ENCODE measurements around the gene COX4I1.

Gene COX4I1

DNA sequence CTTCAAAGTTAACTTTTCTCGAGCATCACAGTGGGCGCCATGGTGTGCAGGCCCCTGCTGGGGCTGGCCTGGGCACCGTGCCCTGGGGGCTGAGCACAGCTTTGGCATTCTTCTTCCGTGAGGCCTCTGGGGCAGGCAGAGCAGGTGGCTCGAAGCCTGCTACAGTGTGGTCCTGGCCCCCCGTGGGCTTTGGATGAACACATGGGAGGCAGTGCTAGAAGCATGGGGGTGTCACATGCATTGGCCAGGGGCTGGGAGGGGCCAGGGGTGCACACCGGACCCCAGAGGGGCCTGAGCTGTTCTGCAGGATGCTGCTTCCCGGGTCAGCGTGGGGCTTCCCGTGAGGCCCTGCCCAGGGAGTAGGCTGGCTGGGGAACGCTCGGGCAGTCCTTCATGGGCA, 36.5 kb upstream of the COX4I1 start:
- Histone ChIP-seq H3K27ac (no peak overlapping the region), H3K36me3 (ENCODE audit: insufficient read depth, low read length) (no peaks in the 10 kb centered on the region), H3K9ac (ENCODE audit: insufficient read length) (no peak overlapping the region), H3K9me3 (ENCODE audit: low read depth, low read length) (no peaks in the 10 kb centered on the region), H3K4me3 (no peak overlapping the region)
- DNase-seq (ENCODE audit: low read depth, low spot score): no peak
- no peak for TF ChIP-seq FOXP2 (optimal IDR thresholded peaks at IDR 0.05; ENCODE audit: control extremely low read depth, extremely low read length, insufficient read depth)
- no peak for TF ChIP-seq POLR2AphosphoS5 (IDR thresholded peaks at IDR 0.05; ENCODE audit: borderline replicate concordance, low read depth, low read length)
- no peak for TF ChIP-seq EZH2 (IDR thresholded peaks at IDR 0.05)

DNA sequence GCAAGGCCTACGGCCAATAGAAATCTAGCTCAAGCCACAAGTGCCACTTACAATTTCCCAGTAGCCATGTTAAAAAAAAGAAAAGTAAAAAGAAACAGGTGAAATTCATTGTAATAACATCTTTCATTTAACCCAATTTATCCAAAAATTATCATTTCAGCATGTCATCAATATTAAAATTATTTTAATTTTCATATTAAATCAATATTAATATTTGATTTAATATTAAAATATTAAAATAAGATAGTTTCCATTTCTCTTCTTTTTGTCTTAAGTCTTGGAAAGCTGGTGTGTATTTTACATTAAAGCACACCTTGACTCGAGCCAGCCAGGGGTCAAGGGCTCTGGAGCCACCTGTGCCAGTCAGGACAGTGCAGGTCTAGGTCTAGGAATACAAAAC, 35.9 kb upstream of the COX4I1 start:
- Histone ChIP-seq H3K27ac (no peak overlapping the region), H3K9ac (ENCODE audit: insufficient read length) (no peak overlapping the region), H3K4me3 (no peak overlapping the region), H3K36me3 (ENCODE audit: insufficient read depth, low read length) (no peaks in the 10 kb centered on the region), H3K9me3 (ENCODE audit: low read depth, low read length) (no peaks in the 10 kb centered on the region)
- no peak for TF ChIP-seq FOXP2 (optimal IDR thresholded peaks at IDR 0.05; ENCODE audit: control extremely low read depth, extremely low read length, insufficient read depth)
- TF ChIP-seq POLR2AphosphoS5 (IDR thresholded peaks at IDR 0.05; ENCODE audit: borderline replicate concordance, low read depth, low read length): no peak
- no peak for TF ChIP-seq EZH2 (IDR thresholded peaks at IDR 0.05)
- no peak for DNase-seq (ENCODE audit: low read depth, low spot score)

DNA sequence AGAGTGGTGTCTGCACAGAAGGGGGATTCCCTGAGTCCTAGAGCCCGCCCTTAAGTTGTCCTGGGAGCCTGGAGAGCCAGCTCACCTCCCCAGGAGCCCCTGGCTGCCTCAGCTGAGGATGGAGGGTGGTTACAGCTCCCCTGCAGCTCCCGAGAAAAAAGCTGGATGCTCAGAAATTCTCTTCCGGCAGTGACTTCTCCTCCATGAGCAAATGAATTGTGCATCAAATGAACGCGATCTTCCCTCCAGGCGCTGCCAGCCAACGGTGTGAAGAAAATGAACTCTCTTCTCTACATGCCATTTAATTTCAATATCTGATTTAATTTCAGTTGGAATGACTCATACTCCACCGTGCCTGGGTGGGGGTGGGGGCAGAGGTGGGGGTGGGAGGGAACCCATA, 34.3 kb upstream of the COX4I1 start:
- Histone ChIP-seq H3K4me3 (no peak overlapping the region), H3K9ac (ENCODE audit: insufficient read length) (no peak overlapping the region), H3K36me3 (ENCODE audit: insufficient read depth, low read length) (no peaks in the 10 kb centered on the region), H3K27ac (no peak overlapping the region), H3K9me3 (ENCODE audit: low read depth, low read length) (no peaks in the 10 kb centered on the region)
- no peak for TF ChIP-seq FOXP2 (optimal IDR thresholded peaks at IDR 0.05; ENCODE audit: control extremely low read depth, extremely low read length, insufficient read depth)
- TF ChIP-seq POLR2AphosphoS5 (IDR thresholded peaks at IDR 0.05; ENCODE audit: borderline replicate concordance, low read depth, low read length): no peak
- no peak for TF ChIP-seq EZH2 (IDR thresholded peaks at IDR 0.05)
- DNase-seq (ENCODE audit: low read depth, low spot score): no peak

DNA sequence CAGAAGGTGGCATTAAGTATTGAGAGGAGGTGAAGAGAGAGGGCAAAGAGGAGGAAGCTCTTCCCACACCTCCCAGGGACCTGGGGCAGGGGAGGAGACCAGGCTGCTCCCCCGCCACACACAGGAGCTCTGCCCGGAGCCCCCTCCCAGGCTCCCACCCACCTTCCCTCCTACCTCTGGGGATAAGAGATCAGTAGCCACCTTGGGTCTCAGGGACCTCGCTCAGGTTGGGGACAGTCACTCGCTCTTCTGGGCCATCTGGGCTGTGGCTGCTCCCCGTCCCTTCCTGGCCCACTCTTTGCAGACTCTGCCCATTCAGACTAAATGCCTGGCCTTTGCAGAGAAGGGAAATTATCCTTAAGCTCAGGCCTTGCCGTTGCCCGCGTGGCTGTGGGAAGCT, 33.7 kb upstream of the COX4I1 start:
- no peak for DNase-seq (ENCODE audit: low read depth, low spot score)
- Histone ChIP-seq H3K36me3 (ENCODE audit: insufficient read depth, low read length) (no peaks in the 10 kb centered on the region), H3K4me3 (no peak overlapping the region), H3K27ac (no peak overlapping the region), H3K9ac (ENCODE audit: insufficient read length) (no peak overlapping the region), H3K9me3 (ENCODE audit: low read depth, low read length) (no peaks in the 10 kb centered on the region)
- TF ChIP-seq FOXP2 (optimal IDR thresholded peaks at IDR 0.05; ENCODE audit: control extremely low read depth, extremely low read length, insufficient read depth) (no peak), POLR2AphosphoS5 (IDR thresholded peaks at IDR 0.05; ENCODE audit: borderline replicate concordance, low read depth, low read length) (no peak), EZH2 (IDR thresholded peaks at IDR 0.05) (no peak)

DNA sequence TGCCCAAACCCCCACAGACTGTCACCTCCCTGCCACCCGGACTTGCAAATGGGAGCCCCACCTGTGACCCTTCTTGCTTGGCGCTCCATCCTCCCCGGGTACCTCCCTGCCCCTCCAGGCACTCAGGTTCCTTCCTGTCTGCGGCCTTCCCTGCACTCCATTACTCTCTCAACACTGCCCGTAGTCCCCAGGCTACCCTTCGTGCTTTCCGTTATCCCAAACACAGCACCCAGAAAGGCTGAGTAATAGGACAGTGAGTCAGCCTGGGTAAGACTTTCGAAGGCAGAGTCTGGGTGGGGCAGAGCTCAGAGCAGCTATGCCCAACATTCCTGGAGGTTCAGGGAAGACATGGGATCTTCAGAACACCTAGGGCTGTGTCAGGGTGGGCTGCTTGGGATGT, 32.0 kb upstream of the COX4I1 start:
- Histone ChIP-seq H3K36me3 (ENCODE audit: insufficient read depth, low read length) (no peaks in the 10 kb centered on the region), H3K9ac (ENCODE audit: insufficient read length) (no peak overlapping the region), H3K4me3 (no peak overlapping the region), H3K27ac (no peak overlapping the region), H3K9me3 (ENCODE audit: low read depth, low read length) (no peaks in the 10 kb centered on the region)
- TF ChIP-seq FOXP2 (optimal IDR thresholded peaks at IDR 0.05; ENCODE audit: control extremely low read depth, extremely low read length, insufficient read depth): no peak
- TF ChIP-seq EZH2 (IDR thresholded peaks at IDR 0.05): no peak
- no peak for TF ChIP-seq POLR2AphosphoS5 (IDR thresholded peaks at IDR 0.05; ENCODE audit: borderline replicate concordance, low read depth, low read length)
- no peak for DNase-seq (ENCODE audit: low read depth, low spot score)

DNA sequence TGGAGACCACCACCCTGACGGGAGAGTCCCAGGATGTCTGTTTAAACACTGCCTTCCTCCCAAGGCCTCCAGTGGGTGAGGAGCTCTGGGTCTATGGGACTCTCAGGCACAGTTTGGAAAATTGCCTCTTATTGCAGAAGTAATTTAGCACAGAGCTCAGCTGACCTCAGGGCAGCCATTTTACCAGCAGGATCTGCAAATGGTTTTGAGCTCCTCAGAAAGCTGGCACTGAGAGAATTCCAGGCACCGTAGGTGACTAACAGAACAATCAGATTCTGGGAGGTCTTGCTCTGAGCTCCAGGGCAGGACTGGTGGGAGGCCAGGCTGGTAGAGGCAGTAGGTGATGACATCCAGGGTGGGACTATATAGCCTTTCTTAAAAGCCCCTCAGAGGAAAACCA, 31.3 kb upstream of the COX4I1 start:
- no peaks in the 10 kb centered on the region for H3K36me3 ChIP-seq (ENCODE audit: insufficient read depth, low read length)
- H3K27ac ChIP-seq: no peak overlapping the region
- no peak for TF ChIP-seq POLR2AphosphoS5 (IDR thresholded peaks at IDR 0.05; ENCODE audit: borderline replicate concordance, low read depth, low read length)
- no peak for TF ChIP-seq FOXP2 (optimal IDR thresholded peaks at IDR 0.05; ENCODE audit: control extremely low read depth, extremely low read length, insufficient read depth)
- no peak for TF ChIP-seq EZH2 (IDR thresholded peaks at IDR 0.05)
- no peak for DNase-seq (ENCODE audit: low read depth, low spot score)
- no peak overlapping the region for H3K9ac ChIP-seq (ENCODE audit: insufficient read length)
- H3K9me3 ChIP-seq (ENCODE audit: low read depth, low read length): no peaks in the 10 kb centered on the region
- H3K4me3 ChIP-seq: no peak overlapping the region

DNA sequence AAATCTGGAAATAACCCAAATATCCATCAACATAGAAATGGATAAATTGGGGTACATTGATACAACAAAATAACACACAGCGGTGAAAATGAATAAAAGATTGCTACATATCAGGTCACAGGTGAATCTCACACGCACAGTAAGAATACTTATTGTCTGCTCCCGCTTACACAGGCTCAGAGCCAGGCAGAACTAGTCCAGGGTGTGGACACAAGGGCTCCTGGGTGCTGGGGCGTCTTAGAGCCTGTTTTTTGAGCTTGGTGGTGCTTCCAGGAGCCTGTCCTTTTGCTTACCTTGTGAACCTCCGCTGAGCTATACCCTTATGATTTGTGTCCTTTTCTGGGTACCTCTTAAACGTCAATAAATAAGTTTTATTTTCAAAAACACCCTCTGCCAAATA, 28.8 kb upstream of the COX4I1 start:
- Histone ChIP-seq H3K9ac (ENCODE audit: insufficient read length) (no peak overlapping the region), H3K27ac (no peak overlapping the region), H3K9me3 (ENCODE audit: low read depth, low read length) (no peaks in the 10 kb centered on the region), H3K4me3 (no peak overlapping the region), H3K36me3 (ENCODE audit: insufficient read depth, low read length) (no peaks in the 10 kb centered on the region)
- TF ChIP-seq FOXP2 (optimal IDR thresholded peaks at IDR 0.05; ENCODE audit: control extremely low read depth, extremely low read length, insufficient read depth): no peak
- TF ChIP-seq POLR2AphosphoS5 (IDR thresholded peaks at IDR 0.05; ENCODE audit: borderline replicate concordance, low read depth, low read length): no peak
- no peak for TF ChIP-seq EZH2 (IDR thresholded peaks at IDR 0.05)
- no peak for DNase-seq (ENCODE audit: low read depth, low spot score)

DNA sequence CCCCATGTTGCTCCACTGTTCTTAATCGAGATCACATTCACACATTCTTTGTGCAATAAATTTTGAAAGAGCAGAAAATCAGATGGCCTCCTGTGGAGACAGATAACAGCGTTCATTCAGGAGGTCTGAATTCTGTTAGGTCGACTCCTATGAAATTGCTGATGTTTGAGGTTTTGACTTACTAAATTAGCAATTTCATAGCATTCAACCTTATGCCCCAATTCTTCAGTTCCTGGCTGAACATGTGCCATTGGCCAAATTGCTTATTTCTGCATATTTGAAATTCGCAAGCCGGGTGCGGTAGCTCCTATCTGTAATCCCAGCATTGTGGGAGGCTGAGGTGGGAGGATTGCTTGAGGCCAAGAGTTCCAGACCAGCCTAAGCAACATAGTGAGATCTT, 26.5 kb upstream of the COX4I1 start:
- Histone ChIP-seq H3K9me3 (ENCODE audit: low read depth, low read length) (no peaks in the 10 kb centered on the region), H3K4me3 (no peak overlapping the region), H3K27ac (no peak overlapping the region), H3K9ac (ENCODE audit: insufficient read length) (no peak overlapping the region), H3K36me3 (ENCODE audit: insufficient read depth, low read length) (no peaks in the 10 kb centered on the region)
- no peak for TF ChIP-seq POLR2AphosphoS5 (IDR thresholded peaks at IDR 0.05; ENCODE audit: borderline replicate concordance, low read depth, low read length)
- TF ChIP-seq EZH2 (IDR thresholded peaks at IDR 0.05): no peak
- TF ChIP-seq FOXP2 (optimal IDR thresholded peaks at IDR 0.05; ENCODE audit: control extremely low read depth, extremely low read length, insufficient read depth): no peak
- DNase-seq (ENCODE audit: low read depth, low spot score): no peak

DNA sequence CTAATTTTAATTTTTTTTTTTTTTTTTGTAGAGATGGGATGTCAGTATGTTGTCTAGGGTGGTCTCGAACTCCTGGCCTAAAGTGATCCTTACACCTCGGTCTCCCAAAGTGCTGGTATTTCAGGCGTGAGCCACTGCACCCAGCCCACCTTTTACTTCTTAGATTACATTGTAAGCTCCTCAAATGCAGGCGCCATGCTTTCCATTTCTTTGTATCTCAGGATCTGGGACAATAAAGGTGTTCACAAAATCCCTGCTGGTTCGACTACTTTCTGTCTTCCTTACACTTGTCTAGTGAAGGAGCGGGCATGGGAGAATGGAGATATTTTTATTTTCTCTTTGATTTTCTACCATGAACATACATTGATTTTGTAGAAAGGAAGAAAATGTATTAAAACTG, 25.4 kb upstream of the COX4I1 start:
- Histone ChIP-seq H3K9me3 (ENCODE audit: low read depth, low read length) (no peaks in the 10 kb centered on the region), H3K27ac (no peak overlapping the region), H3K36me3 (ENCODE audit: insufficient read depth, low read length) (peaks cover 5% of the 10 kb centered on the region; the same call in 1 of the 2 replicates), H3K9ac (ENCODE audit: insufficient read length) (no peak overlapping the region), H3K4me3 (no peak overlapping the region)
- DNase-seq (ENCODE audit: low read depth, low spot score): no peak
- no peak for TF ChIP-seq EZH2 (IDR thresholded peaks at IDR 0.05)
- no peak for TF ChIP-seq POLR2AphosphoS5 (IDR thresholded peaks at IDR 0.05; ENCODE audit: borderline replicate concordance, low read depth, low read length)
- no peak for TF ChIP-seq FOXP2 (optimal IDR thresholded peaks at IDR 0.05; ENCODE audit: control extremely low read depth, extremely low read length, insufficient read depth)

All from SK-N-MC (cell line).